Nasal cavity respiratory epithelium epithelial cell of viscerocranial mucosa (primary cell): ENCODE results near the gene HMGA1. TPM values are rescaled to one million over a fixed set of nuclear protein-coding genes. Genes with fewer than 3 reads are reported as not detected.

Experiments used
- total RNA-seq: library from RNA; depleted of rRNA; stranded (reverse); fragments of >200 nt; gene quantifications from 2 replicates; pipeline ENCODE4 v1.2.3, GENCODE V29; 2014

Gene HMGA1, protein sequence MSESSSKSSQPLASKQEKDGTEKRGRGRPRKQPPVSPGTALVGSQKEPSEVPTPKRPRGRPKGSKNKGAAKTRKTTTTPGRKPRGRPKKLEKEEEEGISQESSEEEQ
- total RNA-seq, result 117 and 173 TPM in 2 replicates

DNA sequence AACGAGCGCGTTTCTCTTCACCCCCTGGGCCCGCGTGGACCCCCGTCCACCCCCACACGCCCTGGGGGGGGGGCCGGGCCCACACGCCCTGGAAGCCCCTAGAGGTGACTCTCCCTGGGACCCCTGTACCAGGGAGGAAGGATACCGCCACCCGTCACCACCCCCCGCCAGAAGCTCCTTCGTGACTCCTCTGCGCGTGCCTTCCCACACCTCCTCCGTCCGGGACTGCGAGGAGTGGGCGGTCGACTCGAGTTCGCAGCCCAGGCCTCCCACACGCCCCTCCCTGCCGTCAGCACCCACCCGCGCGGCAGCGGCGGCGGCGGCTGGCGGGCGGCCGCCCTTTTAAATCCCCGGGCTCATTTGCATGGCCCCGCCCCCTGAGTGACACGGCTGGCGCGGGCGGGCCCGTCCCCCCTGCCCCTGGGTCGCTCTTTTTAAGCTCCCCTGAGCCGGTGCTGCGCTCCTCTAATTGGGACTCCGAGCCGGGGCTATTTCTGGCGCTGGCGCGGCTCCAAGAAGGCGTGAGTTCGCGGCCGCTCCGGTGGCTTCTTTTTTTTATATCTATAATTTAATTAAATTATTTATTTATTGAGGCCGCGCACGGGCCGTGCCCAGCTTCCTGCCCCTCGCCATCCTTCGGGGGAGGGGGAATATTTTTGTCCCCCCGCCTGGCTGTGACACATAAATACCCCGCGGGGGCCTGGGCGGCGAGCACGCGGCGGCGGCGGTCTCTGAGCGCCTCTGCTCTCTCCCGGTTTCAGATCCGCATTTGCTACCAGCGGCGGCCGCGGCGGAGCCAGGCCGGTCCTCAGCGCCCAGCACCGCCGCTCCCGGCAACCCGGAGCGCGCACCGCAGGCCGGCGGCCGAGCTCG lies at the start of gene HMGA1:
Gene HMGA1, plus strand, starts transcription at position 431 of the 873 bp plus-strand sequence. CDS start 3,908 bp downstream, outside the sequence.

DNA sequence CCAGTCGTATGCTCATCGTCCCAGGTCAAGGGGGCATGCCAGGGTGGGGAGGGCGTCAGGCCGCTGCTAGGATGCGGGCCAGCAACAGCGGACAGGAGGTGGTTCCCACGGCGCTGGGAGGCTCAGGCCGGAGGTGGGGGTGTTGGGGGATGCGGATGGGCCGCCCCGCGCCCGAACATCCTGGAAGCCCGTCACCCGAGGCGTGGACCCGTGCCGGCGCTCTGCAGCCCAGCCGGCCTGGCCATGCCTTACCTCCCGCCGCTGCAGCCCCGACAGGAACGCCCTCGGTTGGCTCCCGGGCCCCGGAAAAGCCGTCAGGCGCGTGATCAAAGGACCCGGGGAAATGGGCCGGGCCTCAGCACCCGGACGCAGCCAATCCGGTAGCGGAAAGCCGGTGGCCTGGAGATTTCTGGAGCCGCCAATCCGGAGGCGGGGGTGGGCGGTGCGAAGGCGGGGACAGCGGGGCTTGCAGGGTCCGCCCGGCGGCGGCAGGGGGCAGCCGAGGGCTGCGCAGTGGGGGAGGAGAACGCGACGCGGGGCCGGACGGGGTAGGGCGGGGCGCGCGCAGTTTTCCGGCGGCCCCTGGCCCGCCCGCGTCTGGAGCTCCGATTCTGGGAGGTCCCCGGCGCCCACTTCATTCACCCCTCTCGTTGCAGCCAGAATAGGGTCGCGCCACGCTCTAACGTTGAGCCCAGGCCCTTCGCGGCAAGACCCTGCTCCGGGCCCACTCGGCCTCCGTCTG lies 12.2 kb downstream of the HMGA1 start, which contains the start of gene SMIM29:
Gene SMIM29, minus strand, starts transcription at position 280 of the 742 bp plus-strand sequence. CDS start 1,215 bp downstream, outside the sequence.

Other genes starting within 250 kb of the HMGA1 start
- gene GRM4, start 90.8 kb upstream of the HMGA1 start, total RNA-seq, result 1.1 TPM in 1 of 2 replicates, not detected in the other
- gene SMIM29, start 12.1 kb downstream of the HMGA1 start, total RNA-seq, result 9.6 and 12.9 TPM in 2 replicates
- gene NUDT3, start 155.8 kb downstream of the HMGA1 start, total RNA-seq, result 11.6 and 17.7 TPM in 2 replicates
- gene RPS10, start 189.2 kb downstream of the HMGA1 start, total RNA-seq, result 881 and 1,610 TPM in 2 replicates
- gene PACSIN1, start 229.2 kb downstream of the HMGA1 start, total RNA-seq, result not detected in 2 replicates